DMS 273 (cell line): ENCODE measurements around the gene KIAA0753.
"Not testable (repeated sequence)": the region's sequence is repeated elsewhere in the genome, so short reads cannot be mapped to it uniquely, and the experiment has no call there.

Experiments used
- DNase-seq: peaks from one replicate; lab custom pipeline; 2025; ENCODE audit not compliant: unreplicated experiment; lab: John Stamatoyannopoulos, UW

The KIAA0753 gene

DNA sequence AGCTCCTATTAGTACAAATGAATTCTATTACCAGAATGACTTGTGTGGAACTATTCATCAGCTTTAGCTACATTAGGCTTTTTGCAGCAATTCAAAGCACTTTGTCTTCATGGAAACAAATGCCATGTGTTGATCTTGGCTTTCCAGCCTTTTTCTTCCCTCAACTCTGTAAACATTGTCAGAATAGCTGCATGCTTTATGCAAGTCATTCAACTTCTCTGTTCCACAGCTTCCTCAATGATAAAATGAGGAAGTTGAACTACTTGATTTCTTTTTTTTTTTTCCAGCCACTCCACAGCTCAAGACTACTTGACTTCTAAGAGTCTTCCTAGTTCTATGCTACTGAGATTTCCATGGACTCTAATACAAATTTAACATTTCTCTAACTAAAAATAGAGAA is 41.1 kb downstream of the KIAA0753 start:
- DNase-seq, result no peak

DNA sequence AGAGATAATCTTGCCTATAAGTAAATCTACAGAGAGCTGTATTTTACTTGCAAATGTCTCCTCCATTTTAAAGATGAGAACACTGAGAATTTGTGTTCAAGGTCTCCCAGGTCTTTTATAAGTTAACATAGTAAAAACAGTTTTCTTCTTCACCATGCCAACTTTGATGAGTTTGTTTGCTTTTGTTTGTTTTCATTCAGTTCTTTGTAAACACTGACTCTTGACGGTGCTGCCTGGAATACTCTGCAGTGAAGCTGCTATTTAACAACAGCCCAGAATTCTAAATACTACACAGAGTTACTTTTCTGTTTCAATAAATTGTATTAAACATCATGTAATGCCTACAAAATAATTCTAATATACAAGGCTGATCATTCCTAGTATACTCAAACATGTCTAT is 42.8 kb downstream of the KIAA0753 start:
- no peak for DNase-seq

DNA sequence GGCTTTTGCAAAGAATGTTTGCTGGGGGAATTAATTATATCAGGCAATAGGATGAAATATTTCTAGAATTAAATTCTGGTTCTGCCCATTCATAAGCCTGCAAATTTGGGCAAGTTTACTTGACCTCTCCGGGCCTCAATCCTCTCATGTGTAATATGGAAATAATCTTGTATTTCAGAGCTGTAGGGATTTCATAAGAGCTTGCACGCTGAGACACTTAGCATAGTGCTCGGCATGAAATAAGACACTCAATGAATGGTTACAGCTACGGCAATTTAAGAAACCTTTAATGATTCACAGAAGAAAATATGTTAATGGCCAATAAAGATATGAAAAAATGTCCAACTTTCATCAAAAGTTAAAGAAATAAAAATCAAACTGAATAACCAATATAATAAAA is 43.6 kb downstream of the KIAA0753 start:
- DNase-seq, result no peak

DNA sequence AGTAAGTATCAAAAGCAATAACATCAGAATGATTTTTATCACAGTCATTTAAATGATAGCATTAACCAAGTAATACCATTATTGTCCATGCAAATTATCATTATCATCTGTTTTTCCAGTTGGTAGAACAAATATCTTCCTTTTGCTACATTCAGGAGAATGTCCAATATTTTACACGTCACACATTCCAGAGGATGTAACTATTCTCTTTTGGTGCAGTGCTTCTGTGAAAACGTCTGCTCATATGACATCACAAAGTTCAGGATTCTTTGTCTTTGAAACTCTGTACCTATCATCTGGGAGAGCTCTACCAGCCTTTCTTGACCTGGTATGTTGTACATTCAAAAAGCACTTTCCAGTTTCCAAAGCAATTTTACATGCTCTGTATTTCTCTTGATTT is 44.0 kb downstream of the KIAA0753 start:
- no peak for DNase-seq

DNA sequence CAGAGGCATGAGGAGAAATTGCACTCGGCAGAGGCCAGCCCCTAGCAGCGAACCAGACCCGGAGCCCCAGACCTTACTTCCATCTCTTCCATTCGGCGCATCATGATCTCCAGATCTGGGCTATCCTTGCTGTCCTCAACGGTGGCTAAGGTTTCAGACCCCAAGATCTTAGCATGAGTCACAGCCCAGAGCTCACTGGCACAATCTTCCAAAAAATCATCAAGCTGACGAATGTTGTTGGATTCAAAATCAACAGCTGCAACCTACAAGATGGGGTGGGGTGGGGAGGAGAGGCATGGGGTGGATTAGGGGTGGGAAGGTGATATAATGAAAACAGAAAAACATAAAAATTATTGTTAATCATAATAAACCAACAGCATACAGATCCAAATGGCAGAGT is 44.4 kb downstream of the KIAA0753 start:
- DNase-seq, result no peak

DNA sequence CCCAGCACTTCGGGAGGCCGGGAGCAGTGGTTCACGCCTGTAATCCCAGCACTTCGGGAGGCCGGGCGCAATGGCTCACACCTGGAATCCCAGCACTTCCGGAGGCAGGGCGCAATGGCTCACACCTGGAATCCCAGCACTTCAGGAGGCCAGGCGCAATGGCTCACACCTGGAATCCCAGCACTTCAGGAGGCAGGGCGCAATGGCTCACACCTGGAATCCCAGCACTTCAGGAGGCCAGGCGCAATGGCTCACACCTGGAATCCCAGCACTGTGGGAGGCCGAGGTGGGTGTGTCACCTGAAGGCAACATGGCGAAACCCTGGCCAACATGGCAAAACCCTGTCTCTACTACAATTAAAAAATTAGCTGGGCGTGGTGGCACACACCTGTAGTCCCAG is 47.1 kb downstream of the KIAA0753 start:
- not testable (repeated sequence) for DNase-seq

DNA sequence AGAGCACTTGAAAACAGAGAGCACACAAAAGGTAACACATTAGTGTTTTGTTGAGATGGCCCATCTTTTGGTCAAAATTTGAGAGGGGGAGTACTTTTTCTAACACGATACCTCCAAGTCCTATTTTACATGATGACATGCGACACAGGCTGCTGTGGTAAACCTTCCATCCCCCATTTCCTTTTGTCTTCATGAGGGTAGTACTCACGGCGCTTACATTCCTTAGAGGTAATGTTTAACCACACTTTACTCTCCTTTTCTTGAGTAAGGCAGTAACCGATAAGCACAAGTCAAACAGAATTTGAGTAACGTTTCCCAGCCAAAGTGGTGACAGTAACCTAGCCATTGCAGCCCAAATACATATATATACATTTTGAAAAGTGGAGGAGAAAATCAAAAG is 48.3 kb downstream of the KIAA0753 start:
- DNase-seq, result no peak

DNA sequence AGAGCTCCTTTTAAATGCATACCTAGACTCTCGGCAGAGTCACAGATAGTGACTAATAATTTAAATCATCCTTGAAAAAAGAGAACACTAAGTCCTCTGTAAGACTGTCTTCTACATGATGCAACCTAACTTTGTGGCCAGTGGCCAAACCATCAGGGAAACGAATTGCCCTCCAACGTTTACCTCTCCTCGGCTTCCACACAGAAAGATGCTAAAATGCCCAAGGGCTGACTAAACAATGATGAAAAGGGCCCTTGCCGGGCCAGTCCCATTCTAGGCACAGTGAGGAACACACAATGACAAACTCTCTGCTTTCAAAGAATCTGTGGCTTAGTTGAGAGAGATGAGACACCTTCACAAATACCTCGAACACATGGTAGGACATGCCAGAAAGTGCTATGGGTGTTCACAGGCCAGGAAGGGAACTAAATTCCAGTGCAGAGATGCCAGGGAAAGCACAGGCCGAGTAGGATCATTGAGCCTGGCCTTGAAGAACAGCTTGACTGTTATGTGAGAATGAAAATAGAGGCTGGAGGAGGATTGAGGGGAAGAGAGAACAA is 48.8 kb downstream of the KIAA0753 start:
- DNase-seq, result no peak

DNA sequence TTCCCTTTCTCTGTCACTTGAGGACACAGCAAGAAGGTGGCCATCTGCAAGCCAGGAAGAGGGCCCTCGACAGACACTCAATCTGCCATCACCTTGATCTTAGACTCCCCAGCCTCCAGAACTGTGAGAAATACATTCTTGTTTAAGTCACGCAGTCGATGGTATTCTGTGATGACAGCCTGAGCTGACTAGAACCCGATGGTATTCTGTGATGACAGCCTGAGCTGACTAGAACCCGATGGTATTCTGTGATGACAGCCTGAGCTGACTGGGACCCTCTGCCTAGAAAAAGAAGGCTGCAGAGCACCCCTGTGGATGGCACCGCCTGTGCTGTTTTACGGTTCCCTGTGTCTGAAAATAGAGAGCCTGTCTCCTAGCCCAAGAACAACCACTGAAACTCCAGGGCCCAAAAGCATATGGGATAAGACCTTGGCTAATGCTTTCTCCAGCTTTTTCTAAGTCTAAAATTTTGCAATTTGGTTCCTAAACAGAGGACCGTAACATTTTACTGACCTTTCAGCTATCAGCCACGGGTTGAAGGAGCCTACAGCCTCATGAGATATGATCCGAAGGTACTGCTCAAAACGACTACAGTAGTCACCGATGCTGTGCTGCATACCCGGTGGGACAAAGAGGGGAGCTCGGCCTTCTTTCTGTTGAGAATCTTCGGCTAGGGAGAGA is 51.1 kb downstream of the KIAA0753 start:
- DNase-seq, result no peak

DNA sequence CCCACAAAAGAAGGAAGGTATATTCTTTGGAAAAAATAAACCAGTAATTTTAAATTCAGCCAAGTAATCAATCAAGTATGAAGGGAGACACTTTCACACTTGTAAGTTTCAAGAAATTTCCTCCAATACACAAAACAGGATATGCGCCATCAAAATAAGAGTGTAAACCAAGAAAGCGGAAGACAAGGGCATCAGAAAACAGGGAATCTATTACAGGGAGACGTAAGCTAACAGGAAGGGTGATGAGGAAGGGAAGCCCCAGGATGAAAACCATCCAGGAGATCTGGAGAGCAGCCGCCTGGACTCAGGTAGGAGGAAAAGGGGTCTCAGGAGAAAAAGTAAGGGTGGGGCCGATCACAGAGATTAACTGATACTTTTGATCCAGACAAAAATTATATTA is 52.3 kb downstream of the KIAA0753 start:
- no peak for DNase-seq

DNA sequence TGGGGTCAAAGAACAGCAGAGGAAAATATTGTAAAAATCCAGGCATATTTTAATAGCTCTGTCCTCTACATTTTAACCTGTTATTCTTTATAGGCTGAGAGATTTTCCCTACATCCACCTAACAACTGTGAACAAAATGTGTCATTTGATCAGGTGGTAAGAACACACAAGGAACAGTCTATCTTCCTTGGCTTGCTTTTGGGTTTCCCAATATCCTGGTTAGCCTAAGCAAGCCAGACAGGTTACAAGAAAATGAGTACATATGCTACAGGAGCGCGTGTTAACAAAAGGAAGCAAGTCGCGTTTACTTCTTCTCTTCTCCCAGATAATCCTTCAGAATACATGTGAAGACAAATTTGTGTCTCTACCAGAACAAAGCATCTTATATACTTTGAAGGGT is 53.2 kb downstream of the KIAA0753 start:
- DNase-seq, result no peak

DNA sequence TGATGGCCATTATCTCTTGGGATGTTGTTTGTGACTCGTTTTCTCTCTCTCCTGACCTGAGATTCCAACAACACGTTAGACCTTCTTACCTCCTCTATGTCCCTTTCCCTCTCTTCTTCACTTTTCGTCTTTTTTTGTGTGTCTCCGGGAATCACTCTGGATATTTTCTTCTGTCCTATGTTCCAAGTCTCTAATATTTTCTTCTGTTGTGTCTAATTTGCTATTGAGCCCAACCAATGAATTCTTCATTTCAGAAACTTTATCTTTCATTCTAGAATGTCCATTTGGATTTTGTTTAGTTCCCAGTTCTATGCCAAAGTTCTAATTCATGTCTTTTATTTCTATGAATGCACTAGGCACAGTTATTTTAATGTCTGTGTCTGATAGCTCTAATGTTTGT is 57.1 kb downstream of the KIAA0753 start:
- DNase-seq, result no peak

DNA sequence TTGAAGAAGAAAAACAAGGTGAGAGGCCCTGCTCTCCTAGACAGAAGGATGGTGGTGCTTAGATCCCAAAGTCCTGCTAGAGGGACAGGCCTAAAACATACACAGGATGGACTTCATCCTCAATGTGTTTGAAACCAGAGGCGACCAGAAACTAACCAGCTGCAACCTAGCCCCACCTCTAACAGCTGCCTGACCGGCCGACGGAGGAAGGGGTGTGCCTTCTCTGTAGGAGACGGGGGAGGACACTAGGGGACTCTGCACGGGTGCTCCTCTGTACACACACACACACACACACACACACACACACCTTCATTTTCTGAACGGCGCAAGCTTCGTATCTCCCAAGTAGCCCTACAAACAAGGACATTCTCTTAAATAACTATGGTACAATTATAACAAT is 59.9 kb downstream of the KIAA0753 start:
- DNase-seq, result no peak

DNA sequence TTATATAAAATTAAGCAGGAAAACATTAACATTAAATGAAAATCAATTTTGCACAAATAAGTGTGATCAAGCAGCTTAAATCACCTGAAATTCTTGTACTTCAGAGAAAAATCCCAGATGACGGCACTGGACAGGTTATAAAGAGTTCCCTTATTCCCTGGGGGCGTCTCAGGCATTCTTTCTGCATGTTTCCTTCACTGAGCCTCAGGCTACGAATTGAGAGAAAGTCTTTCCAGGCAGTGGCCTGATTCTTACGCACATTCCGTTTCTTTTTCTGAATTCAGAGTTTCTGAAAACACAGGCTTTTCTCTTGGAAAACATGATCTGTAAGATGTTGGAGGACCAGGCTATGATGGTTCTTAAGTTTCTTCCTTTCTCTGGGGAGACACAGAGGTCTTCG is 62.0 kb downstream of the KIAA0753 start:
- no peak for DNase-seq

DNA sequence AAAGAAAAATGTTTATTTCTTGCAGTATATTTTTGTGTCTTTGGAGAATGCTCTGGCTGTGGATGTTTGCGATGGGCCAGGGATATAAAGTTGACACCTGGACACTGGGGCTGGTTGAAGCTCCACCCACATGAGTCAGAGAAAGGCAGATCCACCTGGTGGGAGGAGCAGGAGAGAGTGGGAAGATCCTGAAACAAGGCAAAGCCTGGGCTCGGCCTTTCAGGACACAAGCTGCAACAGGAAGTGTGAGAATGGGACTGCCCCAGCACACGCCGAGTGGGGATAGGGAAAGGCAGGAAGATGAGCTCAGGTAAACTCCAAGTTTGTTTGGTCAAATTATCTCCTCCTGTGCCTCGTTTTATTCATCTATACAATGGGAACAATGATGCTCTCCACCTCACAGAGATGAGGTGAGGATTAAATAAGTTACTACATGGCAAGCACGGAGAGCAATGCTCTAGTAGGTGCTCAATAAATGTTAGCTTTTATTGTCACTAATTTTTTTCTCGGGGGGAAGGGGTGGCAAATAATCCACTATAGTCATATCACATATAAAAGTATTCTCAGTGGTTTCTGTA is 62.7 kb downstream of the KIAA0753 start:
- DNase-seq, result no peak

DNA sequence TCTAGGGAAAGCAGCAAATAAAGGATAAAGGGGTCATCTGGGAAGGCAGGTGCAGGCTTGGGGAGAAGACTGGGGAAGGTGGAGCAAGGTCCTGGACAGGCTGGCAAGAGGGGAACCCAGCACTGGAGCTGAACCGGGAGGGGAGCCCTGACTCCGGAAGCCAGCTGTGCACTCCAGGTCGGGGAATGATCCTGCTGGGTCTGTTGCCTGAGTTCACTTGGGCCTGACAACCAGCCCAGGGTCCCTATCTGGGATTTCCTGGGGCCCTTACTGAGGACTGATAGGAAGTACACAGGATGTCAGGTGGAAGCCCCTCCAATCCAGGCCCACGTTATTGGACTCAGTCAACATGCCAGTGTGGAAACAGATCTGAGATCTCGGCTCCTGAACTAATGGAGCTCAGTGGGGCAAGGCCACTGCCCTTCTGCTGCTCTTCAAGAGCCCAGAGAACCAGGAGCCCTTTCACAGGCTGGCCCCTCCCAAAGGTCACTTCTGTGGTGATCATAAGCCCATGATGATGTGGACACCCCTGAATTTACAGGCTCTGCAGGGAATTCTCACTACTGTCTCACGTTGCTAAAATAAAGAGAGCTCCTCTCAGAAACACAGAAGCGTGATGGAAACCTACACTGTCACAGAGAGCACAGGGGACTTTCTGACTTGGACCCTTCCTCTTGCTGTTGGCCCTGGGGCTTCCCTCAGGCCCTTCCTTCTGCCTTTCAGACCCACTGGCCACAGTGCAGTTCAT is 64.3 kb downstream of the KIAA0753 start:
- no peak for DNase-seq

DNA sequence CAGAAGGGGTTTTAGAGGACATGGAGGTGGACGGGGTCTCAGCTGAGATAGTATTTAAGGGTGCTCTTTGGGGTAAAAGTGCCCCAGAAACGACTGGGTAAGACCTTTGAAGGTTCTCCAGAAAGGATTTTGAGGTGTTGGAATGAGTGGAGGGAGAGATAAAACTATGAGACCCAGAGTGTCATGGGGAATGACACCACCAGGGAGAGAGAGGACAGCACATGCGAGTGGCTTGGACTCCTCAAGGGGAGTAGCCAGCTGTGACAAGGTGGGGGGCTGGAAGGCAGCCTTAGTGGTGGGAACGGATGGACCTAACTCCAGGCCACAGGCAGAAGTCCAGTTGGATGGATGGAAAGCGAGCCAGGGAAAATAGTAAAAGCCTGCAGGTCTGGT is 64.9 kb downstream of the KIAA0753 start:
- DNase-seq, result no peak

DNA sequence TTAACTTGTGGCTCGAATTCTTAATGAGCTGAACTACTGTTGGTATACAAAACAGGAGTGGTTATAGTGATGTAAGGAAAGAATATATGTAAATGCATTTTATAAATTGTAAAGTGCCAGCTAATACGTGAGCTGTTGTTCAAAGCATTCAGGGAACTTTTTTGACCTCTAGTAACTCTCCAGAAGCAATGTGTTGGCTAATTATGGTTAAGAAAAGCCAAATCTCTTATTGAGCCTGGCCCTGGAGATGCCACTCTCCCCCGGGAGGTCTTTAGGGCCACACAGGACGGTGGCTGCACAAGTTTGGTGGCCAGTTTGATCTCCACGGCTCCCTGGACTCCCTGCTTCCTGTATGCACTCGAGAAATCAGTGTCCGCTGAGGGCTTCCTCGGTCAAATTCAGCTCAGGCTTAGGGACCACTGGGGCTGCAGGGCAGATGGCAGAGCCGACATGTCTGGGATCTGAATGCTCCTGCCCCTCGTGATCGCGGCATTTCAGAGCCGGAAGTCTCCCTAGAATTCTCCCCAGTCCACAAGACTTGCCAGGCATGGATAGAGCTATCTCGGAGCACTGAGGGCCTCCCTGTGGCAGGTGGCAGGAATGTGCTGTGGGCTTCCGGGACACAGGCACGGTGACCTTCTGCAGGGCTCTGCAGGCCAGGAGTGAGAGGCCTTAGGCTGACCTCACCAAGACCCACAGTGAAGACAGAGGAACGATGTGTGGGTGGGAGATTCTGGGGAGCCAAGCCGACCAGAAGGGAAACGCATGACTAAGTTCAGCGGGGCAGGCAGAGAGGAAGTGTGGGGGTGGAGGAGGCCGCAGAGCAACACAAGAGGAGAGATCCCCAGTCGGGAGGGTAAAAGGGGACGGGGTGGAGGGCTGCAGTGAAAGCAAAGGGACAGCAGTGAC is 65.6 kb downstream of the KIAA0753 start:
- no peak for DNase-seq

DNA sequence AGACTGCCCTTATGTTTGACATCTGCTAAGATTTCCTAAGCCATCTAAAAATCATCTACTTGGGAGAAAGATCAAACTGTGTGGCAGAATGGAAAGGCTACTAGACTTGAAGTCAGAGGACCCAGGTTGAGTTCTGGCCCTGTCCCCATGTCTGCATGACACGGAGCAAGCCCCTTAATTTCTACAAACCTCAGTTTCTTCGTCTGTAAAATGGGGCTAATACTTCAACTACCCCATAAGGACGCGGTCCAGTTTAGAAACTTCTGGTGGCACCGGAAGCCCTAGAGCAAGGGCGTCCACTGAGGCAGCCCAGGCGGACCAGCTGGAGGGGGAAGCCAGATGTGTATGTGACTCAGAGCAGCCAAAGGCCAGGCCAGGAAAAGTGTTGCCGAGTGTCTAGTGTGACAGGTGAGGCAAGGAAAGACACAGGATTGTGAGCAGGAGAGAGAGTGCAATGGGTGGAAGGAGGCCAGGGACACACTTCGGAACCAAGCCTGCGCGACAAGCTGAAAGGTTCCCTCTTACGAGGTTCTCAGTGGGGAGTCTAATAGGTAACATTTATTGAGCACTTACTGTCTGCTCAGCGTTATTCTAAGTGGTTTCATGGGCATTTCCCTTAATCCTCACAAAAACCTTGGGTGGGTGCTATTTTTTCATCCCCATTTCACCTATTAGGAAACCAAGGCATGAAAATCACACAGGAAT is 66.4 kb downstream of the KIAA0753 start:
- no peak for DNase-seq

DNA sequence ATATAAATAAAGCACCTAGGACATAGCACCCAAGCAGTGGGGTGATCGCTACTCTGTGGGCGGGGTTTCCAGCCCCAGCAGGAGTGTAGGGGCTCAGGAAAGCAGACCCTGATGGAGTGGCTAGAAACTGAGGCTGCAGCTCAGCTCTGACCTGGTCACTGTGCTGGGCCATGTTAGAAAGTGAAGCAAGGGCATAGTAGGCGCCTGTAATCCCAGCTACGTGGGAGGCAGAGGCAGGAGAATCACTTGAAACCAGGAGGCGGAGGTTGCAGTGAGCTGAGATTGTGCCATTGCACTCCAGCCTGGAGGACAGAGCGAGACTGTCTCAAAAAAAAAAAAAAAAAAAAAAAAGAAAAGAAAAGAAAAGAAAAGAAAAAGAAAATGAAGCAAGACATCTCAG is 67.0 kb downstream of the KIAA0753 start:
- DNase-seq, result not testable (repeated sequence)

DNA sequence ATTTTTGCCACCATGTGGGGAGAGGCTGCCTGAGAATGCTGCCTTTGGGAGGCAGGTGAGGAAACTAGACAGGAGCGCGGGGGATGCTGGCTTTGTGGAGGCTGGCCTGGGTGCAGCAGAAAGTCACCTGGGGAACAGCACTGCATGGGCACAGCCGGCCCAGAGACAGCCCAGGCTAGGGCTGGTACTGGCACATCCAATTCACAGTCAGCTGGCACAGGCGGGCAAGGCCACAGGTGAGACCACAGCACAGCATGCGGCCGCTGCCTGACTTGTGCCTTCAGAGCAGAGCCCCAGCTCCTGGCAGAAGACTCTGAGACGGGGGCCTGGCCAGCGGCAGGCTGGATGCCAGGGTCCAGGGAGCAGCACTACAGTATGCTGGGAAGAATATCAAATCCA is 67.5 kb downstream of the KIAA0753 start:
- DNase-seq, result no peak
